H1 (cell line): ENCODE data around the gene SBNO2. TPM values are rescaled to one million over a fixed set of nuclear protein-coding genes. Genes with fewer than 3 reads are reported as not detected.
A peak's percentile ranks its signal among the peaks of the same experiment; 100 is the strongest.

ENCODE experiments used
- CTCF ChIA-PET: fragments of 300-600 bp; sonication (Branson Sonifier 250); formaldehyde crosslinking; loops from one replicate; lab custom pipeline; 2021; ENCODE audit not compliant: partially characterized antibody; lab: Charles Lee
- POLR2A ChIA-PET: fragments of 300-600 bp; sonication (Branson Sonifier 250); formaldehyde crosslinking; loops from one replicate; lab custom pipeline; 2021; ENCODE audit warnings: inconsistent platforms; ENCODE audit not compliant: partially characterized antibody; lab: Charles Lee
- DNase-seq, 2 experiments: peaks; one replicate each; pipeline versions ENCODE4 v3.0.0 to v3.0.0-alpha.2; 2010 to 2022; ENCODE audit warnings: low spot score in 2 of 2, low read depth in 1 of 2, mixed read lengths in 1 of 2
- FAIRE-seq: peaks from 2 replicates; lab custom pipeline; 2011; peaks lifted over from hg19 to GRCh38; lab: Jason Lieb, UNC
- H2AFZ ChIP-seq: 2 replicates; pipeline ENCODE4 v1.8.1; 2012; ENCODE audit warnings: low read length, inconsistent platforms
- H2AK5ac ChIP-seq: 2 replicates; pipeline ENCODE4 v1.6.1; 2013; ENCODE audit warnings: low read depth, low read length
- H2BK120ac ChIP-seq: replicated peaks from 2 replicates; pipeline ENCODE3; 2013; ENCODE audit warnings: low read depth, low read length, inconsistent platforms
- H2BK12ac ChIP-seq: 2 replicates; pipeline ENCODE4 v1.6.1; 2013; ENCODE audit warnings: low read depth, low read length
- H2BK15ac ChIP-seq: 2 replicates; pipeline ENCODE4 v1.6.1; 2013; ENCODE audit warnings: low read length
- H2BK20ac ChIP-seq: 2 replicates; pipeline ENCODE4 v1.6.1; 2013; ENCODE audit warnings: low read length
- H2BK5ac ChIP-seq: 2 replicates; pipeline ENCODE4 v1.6.1; 2013; ENCODE audit warnings: low read depth, low read length
- H3K14ac ChIP-seq: 2 replicates; pipeline ENCODE4 v1.6.1; 2013; ENCODE audit warnings: inconsistent platforms; ENCODE audit not compliant: insufficient read length
- H3K18ac ChIP-seq: 2 replicates; pipeline ENCODE4 v1.6.1; 2013; ENCODE audit warnings: low read length; ENCODE audit errors: extremely low read depth
- H3K23ac ChIP-seq: 2 replicates; pipeline ENCODE4 v1.6.1; 2013; ENCODE audit warnings: inconsistent platforms; ENCODE audit not compliant: insufficient read length
- H3K23me2 ChIP-seq: 2 replicates; pipeline ENCODE4 v1.6.1; 2013; ENCODE audit warnings: low read depth, low read length
- H3K27ac ChIP-seq: 2 replicates; pipeline ENCODE4 v1.6.1; 2011; ENCODE audit warnings: low read depth, low read length, inconsistent platforms
- H3K27me3 ChIP-seq, 4 experiments: replicated peaks in 1 of 4; 1 replicate in 1 of 4; 2 replicates in 3 of 4; pipeline versions ENCODE4 v1.6.1 to v1.8.1; 2011 to 2013; ENCODE audit warnings: low read length in 3 of 4, mild to moderate bottlenecking in 3 of 4, inconsistent platforms in 2 of 4, mixed read lengths in 2 of 4, moderate library complexity in 1 of 4; ENCODE audit not compliant: control insufficient read depth in 3 of 4, insufficient read depth in 3 of 4; ENCODE audit errors: extremely low read depth in 1 of 4
- H3K36me3 ChIP-seq, 4 experiments: 2 replicates each; pipeline versions ENCODE4 v1.6.1 to v1.8.1; 2011 to 2013; ENCODE audit warnings: mild to moderate bottlenecking in 4 of 4, low read length in 3 of 4, moderate library complexity in 2 of 4, control low read depth in 1 of 4, inconsistent platforms in 1 of 4; ENCODE audit not compliant: insufficient read depth in 4 of 4, control insufficient read depth in 2 of 4
- H3K4ac ChIP-seq: replicated peaks from 2 replicates; pipeline ENCODE3; 2013; ENCODE audit warnings: low read length, low read depth, mixed read lengths, inconsistent platforms; ENCODE audit not compliant: insufficient read length
- H3K4me1 ChIP-seq, 4 experiments: replicated peaks in 1 of 4; 1 replicate in 1 of 4; 2 replicates in 3 of 4; pipeline versions ENCODE4 v1.6.1 to v1.8.1; 2011 to 2013; ENCODE audit warnings: low read length in 3 of 4, inconsistent platforms in 2 of 4, mixed read lengths in 1 of 4; ENCODE audit not compliant: insufficient read depth in 4 of 4, control insufficient read depth in 3 of 4
- H3K4me2 ChIP-seq, 2 experiments: 2 replicates each; pipeline versions ENCODE4 v1.6.1 to v1.8.1; 2011 to 2013; ENCODE audit warnings: low read depth in 2 of 2, low read length in 2 of 2, control low read depth in 1 of 2, inconsistent platforms in 1 of 2, mild to moderate bottlenecking in 1 of 2; ENCODE audit not compliant: insufficient read depth in 1 of 2
- H3K4me3 ChIP-seq, 4 experiments: fragments of 200-600, 300-600 bp in 1 of 4; sonication (generic), shearing (Covaris generic), sonication (Bioruptor Twin) in 1 of 4; 2 replicates each; pipeline versions ENCODE4 v1.5.1 to v1.8.1; 2011 to 2016; ENCODE audit warnings: low read length in 4 of 4, low read depth in 3 of 4, control low read depth in 2 of 4, inconsistent platforms in 2 of 4, mild to moderate bottlenecking in 2 of 4, mixed read lengths in 1 of 4, moderate library complexity in 1 of 4; ENCODE audit not compliant: insufficient read depth in 2 of 4; ENCODE audit errors: extremely low read depth in 1 of 4
- H3K56ac ChIP-seq: replicated peaks from 2 replicates; pipeline ENCODE3; 2013; ENCODE audit warnings: low read depth, mild to moderate bottlenecking, mixed read lengths, low read length, inconsistent platforms; ENCODE audit not compliant: insufficient read length
- H3K79me1 ChIP-seq: 2 replicates; pipeline ENCODE4 v1.6.1; 2013; ENCODE audit warnings: low read depth, low read length, control low read depth
- H3K79me2 ChIP-seq, 2 experiments: 2 replicates each; pipeline versions ENCODE4 v1.6.1 to v1.8.1; 2012 to 2013; ENCODE audit warnings: low read length in 2 of 2, mild to moderate bottlenecking in 2 of 2, inconsistent platforms in 1 of 2; ENCODE audit not compliant: insufficient read depth in 2 of 2, control insufficient read depth in 1 of 2
- H3K9ac ChIP-seq, 4 experiments: replicated peaks in 1 of 4; 1 replicate in 1 of 4; 2 replicates in 3 of 4; pipeline versions ENCODE4 v1.6.1 to v1.8.1; 2011 to 2013; ENCODE audit warnings: low read depth in 3 of 4, low read length in 3 of 4, control low read depth in 2 of 4, mild to moderate bottlenecking in 2 of 4, moderate library complexity in 2 of 4, inconsistent platforms in 1 of 4; ENCODE audit errors: extremely low read depth in 1 of 4
- H3K9me3 ChIP-seq, 2 experiments: 2 replicates each; pipeline versions ENCODE4 v1.6.1 to v1.8.1; 2012 to 2013; ENCODE audit warnings: mild to moderate bottlenecking in 2 of 2, moderate library complexity in 2 of 2, control low read depth in 1 of 2, inconsistent platforms in 1 of 2, low read depth in 1 of 2, low read length in 1 of 2, mixed read lengths in 1 of 2; ENCODE audit not compliant: insufficient read depth in 2 of 2
- H4K20me1 ChIP-seq, 2 experiments: replicated peaks in 1 of 2; 2 replicates each; pipeline versions ENCODE3 to v1.8.1; 2011 to 2013; ENCODE audit warnings: inconsistent platforms in 2 of 2, low read length in 2 of 2, mild to moderate bottlenecking in 1 of 2; ENCODE audit not compliant: insufficient read depth in 2 of 2, control insufficient read depth in 1 of 2
- H4K5ac ChIP-seq: 2 replicates; pipeline ENCODE4 v1.6.1; 2013; ENCODE audit warnings: low read length, low read depth, mixed read lengths, inconsistent platforms; ENCODE audit not compliant: insufficient read length
- H4K8ac ChIP-seq: 2 replicates; pipeline ENCODE4 v1.8.0; 2013; ENCODE audit warnings: mild to moderate bottlenecking, moderate library complexity, low read length, inconsistent platforms; ENCODE audit not compliant: insufficient read depth; ENCODE audit errors: extremely low read depth
- H4K91ac ChIP-seq: replicated peaks from 2 replicates; pipeline ENCODE3; 2013; ENCODE audit warnings: low read length, mixed read lengths, inconsistent platforms; ENCODE audit not compliant: insufficient read length
- CBX8 ChIP-seq: fragments of 300-800, 300-1000 bp; sonication (generic); IDR thresholded peaks from 2 replicates; pipeline ENCODE4 v1.7.1; 2016; ENCODE audit warnings: low read depth, low read length, borderline replicate concordance
- CTCF ChIP-seq, 3 experiments: IDR thresholded peaks; 1 replicate in 2 of 3; 2 replicates in 1 of 3; pipeline versions ENCODE4 v1.5.1 to v1.6.1; 2011; ENCODE audit warnings: low read length in 3 of 3, mild to moderate bottlenecking in 3 of 3, inconsistent platforms in 2 of 3, low read depth in 1 of 3, moderate library complexity in 1 of 3; ENCODE audit not compliant: insufficient read depth in 1 of 3; ENCODE audit errors: control extremely low read depth in 1 of 3
- WGBS, 2 experiments: shearing (Covaris generic) in 1 of 2; methylation state at CpG; one replicate each; pipeline versions ENCODE4 v1.1.6 to v1.1.7; 2013 to 2015; ENCODE audit warnings: low lambda C conversion rate in 2 of 2, mixed read lengths in 2 of 2, inconsistent platforms in 1 of 2, low coverage in 1 of 2, missing lambda C conversion rate in 1 of 2; ENCODE audit not compliant: insufficient replicate concordance in 2 of 2, insufficient coverage in 1 of 2, insufficient read length in 1 of 2; ENCODE audit errors: extremely low coverage in 1 of 2, missing lambda C conversion rate in 1 of 2; 5-methylcytosine and 5-hydroxymethylcytosine counted together
- polyA plus RNA-seq, 7 experiments: library from polyadenylated mRNA; depleted of rRNA in 3 of 7; stranded (reverse) in 5 of 7; unstranded in 2 of 7; fragments of >200 nt in 5 of 7; fragments of 200-250 nt in 2 of 7; gene quantifications; 1 replicate in 5 of 7; 2 replicates in 1 of 7; 4 replicates in 1 of 7; pipeline versions ENCODE4 v1.2.1 to v1.2.3, GENCODE V29; 2011 to 2013; ENCODE audit warnings: missing spikeins in 2 of 7, mixed read lengths in 2 of 7
- total RNA-seq: library from RNA; stranded (reverse); fragmentation: NEBNext Ultra II Directional; extraction: Animal tissue kit (Norgen Biotek cat#: 25700); gene quantifications from 2 replicates; pipeline ENCODE4 v1.2.1, GENCODE V29; 2021

The SBNO2 gene
- total and polyA plus RNA-seq, 2 of the 8 experiments (the other 6 are each of a cell fraction or from before 2014, with no cell fraction given) = 12.2 to 31.4 TPM

DNA sequence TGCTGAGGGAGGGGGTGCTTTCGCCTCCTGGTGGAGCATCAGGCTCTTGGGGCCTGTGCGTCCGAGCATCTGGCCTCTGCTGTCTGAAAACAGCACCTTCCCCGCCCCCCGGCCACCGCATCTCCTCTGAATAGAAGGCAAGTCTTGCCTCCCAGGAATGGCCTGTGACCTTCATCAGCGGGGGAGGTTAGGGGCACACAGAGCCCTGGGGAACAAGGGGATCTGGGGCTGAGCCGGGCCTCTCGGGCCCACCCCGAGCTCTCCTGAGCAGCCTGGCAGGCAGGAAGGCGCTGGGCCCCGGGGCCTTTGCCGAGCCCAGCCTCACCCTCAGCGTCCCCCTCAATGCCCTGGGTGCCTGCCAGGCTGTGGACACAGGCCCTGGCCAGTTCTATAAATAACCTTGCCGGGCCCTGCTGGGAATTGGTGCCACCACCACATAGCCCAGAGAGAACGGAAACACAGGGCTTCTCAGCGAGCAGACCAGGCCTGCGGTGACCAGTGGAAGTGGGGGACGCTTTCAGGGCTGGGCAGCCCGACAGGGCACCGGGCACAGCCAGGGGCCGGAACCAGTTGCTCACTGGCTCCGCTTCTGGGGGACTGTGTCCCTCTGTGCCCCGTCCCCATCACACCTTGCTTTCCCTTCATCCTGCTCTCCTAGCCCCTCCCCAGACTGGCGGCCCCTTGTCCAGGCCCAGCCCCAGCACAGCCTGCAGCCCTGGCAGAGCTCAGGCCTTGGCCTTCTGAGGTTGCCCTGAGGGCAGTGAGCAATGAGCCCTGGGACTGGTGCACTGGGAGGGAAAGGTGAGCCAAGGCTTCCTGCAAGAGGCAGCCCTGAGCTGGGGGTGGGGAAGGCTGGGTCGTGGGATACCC is 41.0 kb upstream of the SBNO2 start:
- no peak overlapping the region for H2AK5ac ChIP-seq
- no peak overlapping the region for H3K56ac ChIP-seq
- no peak overlapping the region for H3K4me2 ChIP-seq
- no peak overlapping the region for H4K5ac ChIP-seq
- H4K91ac ChIP-seq = no peak overlapping the region
- peaks cover 33 to 42% of the 10 kb centered on the region in 2 experiments for H4K20me1 ChIP-seq
- peak overlapping the region in 1 of 4 experiments; percentile 32; a peak in 1 of 7 replicates for H3K9ac ChIP-seq
- peak overlapping the region; percentile 73; the same call in 1 of the 2 replicates for H2BK5ac ChIP-seq
- peaks cover 21% of the 10 kb centered on the region for H3K79me1 ChIP-seq
- no peak overlapping the region for H2BK12ac ChIP-seq
- no peak overlapping the region for H3K4ac ChIP-seq
- ChIA-PET CTCF (interaction anchor here (0.6 to 6.6 kb wide), 7 partner anchors 7 to 243 kb away, joined by 3 to 56 read pairs (median 4); no protein-coding TSS in a partner anchor), POLR2A (interaction anchor here (0.6 to 3.3 kb wide), 5 partner anchors 13 to 130 kb away, joined by 3 to 16 read pairs (median 3); no protein-coding TSS in a partner anchor)
- no peak overlapping the region for H2AFZ ChIP-seq
- FAIRE-seq (no peak), DNase-seq (no peak)
- H3K27me3 ChIP-seq = no peaks in the 10 kb centered on the region
- 92% methylated on average over 26 of the region's 26 CpGs; no CpG with 5 or more reads in 1 of the 2 experiments for WGBS, 2 experiments
- H3K27ac ChIP-seq = no peak overlapping the region; the same call in 1 of the 2 replicates
- H3K18ac ChIP-seq = no peak overlapping the region
- H4K8ac ChIP-seq = no peak overlapping the region
- no peak overlapping the region for H3K23ac ChIP-seq
- peak in 1 of 3 experiments; percentile 12; a peak in 1 of 4 replicates for TF ChIP-seq CTCF (IDR thresholded peaks at IDR 0.05; ENCODE audit: control extremely low read depth in 1 of 3, insufficient read depth in 1 of 3, low read depth in 1 of 3, low read length in 3 of 3)
- no peak for TF ChIP-seq CBX8
- peaks cover 0 to 3% (median 1%) of the 10 kb centered on the region in 4 experiments; a peak in 2 of 8 replicates for H3K36me3 ChIP-seq
- no peak overlapping the region for H2BK15ac ChIP-seq
- H3K4me1 ChIP-seq = peaks cover 0 to 9% (median 7%) of the 10 kb centered on the region in 4 experiments; a peak in 4 of 7 replicates
- no peak overlapping the region for H3K4me3 ChIP-seq
- H3K23me2 ChIP-seq = no peaks in the 10 kb centered on the region
- peaks cover 8 to 83% of the 10 kb centered on the region in 2 experiments; a peak in 3 of 4 replicates for H3K79me2 ChIP-seq
- no peak overlapping the region for H3K14ac ChIP-seq
- H3K9me3 ChIP-seq = no peaks in the 10 kb centered on the region
- H2BK120ac ChIP-seq = no peak overlapping the region
- no peak overlapping the region for H2BK20ac ChIP-seq
